PC-3 (cell line): ENCODE data around the gene KCP. TPM values are rescaled to one million over a fixed set of nuclear protein-coding genes. Genes with fewer than 3 reads are reported as not detected.

ENCODE experiments used
- ATAC-seq: fragments of 200-7000 bp; cut with Tn5 transposase; 2 replicates; pipeline ENCODE4 v1.9.1; 2020; ENCODE audit warnings: mild to moderate bottlenecking, moderate library complexity
- BruUV-seq: library from RNA; stranded (reverse); fragments of 400-500 nt; replicated peaks from 2 replicates; lab custom pipeline; 2021; lab: Mats Ljungman, UMichigan
- CTCF ChIA-PET: fragments of 300-600 bp; sonication (Branson Sonifier 250); formaldehyde crosslinking; loops from one replicate; lab custom pipeline; 2022; ENCODE audit warnings: antibody characterized with exemption; lab: Charles Lee
- POLR2A ChIA-PET: fragments of 300-600 bp; sonication (Branson Sonifier 250); formaldehyde crosslinking; loops from one replicate; lab custom pipeline; 2022; ENCODE audit warnings: antibody characterized with exemption; ENCODE audit not compliant: unreplicated experiment; lab: Charles Lee
- DNase-seq: peaks from one replicate; pipeline ENCODE4 v3.0.0-alpha.2; 2015
- H2AFZ ChIP-seq: fragments of 300-600 bp; sonication (generic); 2 replicates; pipeline ENCODE4 v1.6.0; 2016; ENCODE audit warnings: antibody characterized with exemption, low read length
- H3F3A ChIP-seq: fragments of 300-600 bp; sonication (generic); one replicate; pipeline ENCODE4 v1.6.0; 2017; ENCODE audit warnings: antibody characterized with exemption, low read length, control low read depth, mild to moderate bottlenecking; ENCODE audit not compliant: unreplicated experiment
- H3K27ac ChIP-seq: fragments of 300-600 bp; sonication (generic); 2 replicates; pipeline ENCODE4 v1.5.1; 2016; ENCODE audit warnings: mild to moderate bottlenecking, low read length
- H3K27me3 ChIP-seq: fragments of 300-600 bp; sonication (generic); 2 replicates; pipeline ENCODE4 v1.6.1; 2016; ENCODE audit warnings: low read length, mixed read lengths
- H3K36me3 ChIP-seq: fragments of 300-600 bp; sonication (generic); 2 replicates; pipeline ENCODE4 v1.6.1; 2016; ENCODE audit warnings: low read depth, mixed run types, low read length, mixed read lengths
- H3K4me1 ChIP-seq: fragments of 300-600 bp; sonication (generic); 2 replicates; pipeline ENCODE4 v1.5.1; 2016; ENCODE audit warnings: low read length; ENCODE audit not compliant: insufficient read depth
- H3K4me2 ChIP-seq: fragments of 300-600 bp; sonication (generic); 2 replicates; pipeline ENCODE4 v1.6.0; 2016; ENCODE audit warnings: low read length
- H3K4me3 ChIP-seq: fragments of 300-600 bp; sonication (generic); 2 replicates; pipeline ENCODE4 v1.5.1; 2016; ENCODE audit warnings: mild to moderate bottlenecking, low read length, mixed read lengths
- H3K79me2 ChIP-seq: fragments of 300-600 bp; sonication (generic); 2 replicates; pipeline ENCODE4 v1.6.1; 2017; ENCODE audit warnings: low read length, mixed read lengths
- H3K9ac ChIP-seq: fragments of 300-600 bp; sonication (generic); 2 replicates; pipeline ENCODE4 v1.6.0; 2016; ENCODE audit warnings: mild to moderate bottlenecking, low read length
- H3K9me2 ChIP-seq: fragments of 300-600 bp; sonication (generic); replicated peaks from 2 replicates; pipeline ENCODE4 v1.6.1; 2016; ENCODE audit warnings: mixed run types, low read length, mixed read lengths
- H3K9me3 ChIP-seq: fragments of 300-600 bp; sonication (generic); 2 replicates; pipeline ENCODE4 v1.6.1; 2016; ENCODE audit warnings: low read length, mixed read lengths
- H4K20me1 ChIP-seq: fragments of 300-600 bp; sonication (generic); 2 replicates; pipeline ENCODE4 v1.6.1; 2016; ENCODE audit warnings: low read length, mixed read lengths
- CTCF ChIP-seq: fragments of 300-600 bp; sonication (generic); conservative IDR thresholded peaks from 2 replicates; pipeline ENCODE4 v1.5.1; 2017; ENCODE audit warnings: antibody characterized with exemption, low read depth, mild to moderate bottlenecking, low read length
- EZH2 ChIP-seq: fragments of 300-600 bp; sonication (generic); IDR thresholded peaks from one replicate; pipeline ENCODE4 v1.6.1; 2017; ENCODE audit warnings: antibody characterized with exemption, mild to moderate bottlenecking, low read length; ENCODE audit not compliant: unreplicated experiment
- EZH2phosphoT487 ChIP-seq: fragments of 300-600 bp; sonication (generic); IDR thresholded peaks from 2 replicates; pipeline ENCODE4 v1.6.1; 2018; ENCODE audit warnings: mild to moderate bottlenecking, antibody characterized with exemption, low read length, borderline replicate concordance
- intact Hi-C: fragments of 100-400 bp; cut with micrococcal nuclease; formaldehyde crosslinking; loops from 2 replicates; pipeline ENCODE4 v1.9.0; 2023
- total RNA-seq: library from RNA; depleted of rRNA; stranded (reverse); fragments of >200 nt; gene quantifications from 2 replicates; pipeline ENCODE4 v1.2.3, GENCODE V29; 2014

The KCP gene
- total RNA-seq, 1 experiment from 2014 or later = 3.2 TPM

GRCh38 chr7:128876978-128877755, 33.3 kb downstream of the KCP start:
- Histone ChIP-seq H3K9ac (no peak overlapping the region), H3K27ac (no peak overlapping the region), H3K4me2 (no peak overlapping the region), H3K4me1 (peaks cover 24% of the 10 kb centered on the region), H3K9me3 (no peaks in the 10 kb centered on the region), H3K27me3 (no peaks in the 10 kb centered on the region), H3F3A (no peaks in the 10 kb centered on the region), H4K20me1 (no peaks in the 10 kb centered on the region), H3K79me2 (no peaks in the 10 kb centered on the region), H3K4me3 (no peak overlapping the region), H3K9me2 (no peaks in the 10 kb centered on the region), H3K36me3 (no peaks in the 10 kb centered on the region), H2AFZ (no peak overlapping the region)
- intact Hi-C loops = no loop called here
- ATAC-seq = no peak
- CTCF ChIA-PET = no interaction called here
- no peak for DNase-seq
- no TSS peak for BruUV-seq
- no peak for TF ChIP-seq EZH2
- TF ChIP-seq EZH2phosphoT487 = no peak
- TF ChIP-seq CTCF = no peak
- POLR2A ChIA-PET = no interaction called here

GRCh38 chr7:128876586-128876977, 33.9 kb downstream of the KCP start:
- TF ChIP-seq EZH2phosphoT487 (no peak), CTCF (no peak), EZH2 (no peak)
- H3K9me2 ChIP-seq = no peaks in the 10 kb centered on the region
- no peak overlapping the region for H3K4me2 ChIP-seq
- no peaks in the 10 kb centered on the region for H3K79me2 ChIP-seq
- ATAC-seq (no peak), DNase-seq (no peak)
- no peaks in the 10 kb centered on the region for H3K27me3 ChIP-seq
- BruUV-seq = no TSS peak
- POLR2A ChIA-PET = no interaction called here
- H3K36me3 ChIP-seq = no peaks in the 10 kb centered on the region
- no peak overlapping the region for H2AFZ ChIP-seq
- no peak overlapping the region for H3K9ac ChIP-seq
- CTCF ChIA-PET = no interaction called here
- H4K20me1 ChIP-seq = no peaks in the 10 kb centered on the region
- no peaks in the 10 kb centered on the region for H3K9me3 ChIP-seq
- H3F3A ChIP-seq = no peaks in the 10 kb centered on the region
- H3K4me1 ChIP-seq = peaks cover 29% of the 10 kb centered on the region
- no peak overlapping the region for H3K27ac ChIP-seq
- intact Hi-C loops = no loop called here
- no peak overlapping the region for H3K4me3 ChIP-seq

- no TSS peak for BruUV-seq
- CTCF ChIA-PET = no interaction called here
Observed at GRCh38 chr7:128876127-128876526, 34.4 kb downstream of the KCP start.

More at GRCh38 chr7:128876127-128876526, 34.4 kb downstream of the KCP start:
- H3K9me3 ChIP-seq = no peaks in the 10 kb centered on the region
- H3K27ac ChIP-seq = no peak overlapping the region
- H3K4me2 ChIP-seq = no peak overlapping the region
- H3K9me2 ChIP-seq = no peaks in the 10 kb centered on the region
- H3K9ac ChIP-seq = no peak overlapping the region
- no peak for ATAC-seq
- H3K4me1 ChIP-seq = peaks cover 29% of the 10 kb centered on the region
- H3F3A ChIP-seq = no peaks in the 10 kb centered on the region
- H3K4me3 ChIP-seq = no peak overlapping the region
- DNase-seq = no peak
- no peak for TF ChIP-seq EZH2
- no peak for TF ChIP-seq EZH2phosphoT487
- no peak for TF ChIP-seq CTCF
- POLR2A ChIA-PET = no interaction called here
- no peak overlapping the region for H2AFZ ChIP-seq
- H3K79me2 ChIP-seq = no peaks in the 10 kb centered on the region
- H4K20me1 ChIP-seq = no peaks in the 10 kb centered on the region
- no peaks in the 10 kb centered on the region for H3K27me3 ChIP-seq
- intact Hi-C loops = no loop called here
- no peaks in the 10 kb centered on the region for H3K36me3 ChIP-seq
